ENCODE data around the gene MAP6D1. TPM values are rescaled to one million over a fixed set of nuclear protein-coding genes. Genes with fewer than 3 reads are reported as not detected.
A peak's percentile ranks its signal among the peaks of the same experiment; 100 is the strongest.
"Not testable (repeated sequence)": the region's sequence is repeated elsewhere in the genome, so short reads cannot be mapped to it uniquely, and the experiment has no call there.

Gene MAP6D1
- total RNA-seq, 6 experiments from 2014 or later: 0.22 to 0.61 (median 0.37) TPM

- H3K27ac ChIP-seq: no peak overlapping the region
- peaks cover 0 to 28% (median 19%) of the 10 kb centered on the region in 4 donors for H3K36me3 ChIP-seq
- no peak overlapping the region for H3K4me3 ChIP-seq
- no peaks in the 10 kb centered on the region for H3K27me3 ChIP-seq
- no peak for TF ChIP-seq CTCF (IDR thresholded peaks at IDR 0.05)
- no peak for TF ChIP-seq POLR2A (IDR thresholded peaks at IDR 0.05)
- no peaks in the 10 kb centered on the region for H3K9me3 ChIP-seq
- H3K4me1 ChIP-seq: no peaks in the 10 kb centered on the region
- no peak for DNase-seq
- ATAC-seq: no peak
- intact Hi-C loops (cut with DNase I): no loop called here
- WGBS (ENCODE audit: insufficient coverage, low coverage, low lambda C conversion rate, missing lambda C conversion rate): 91% methylated on average over 4 of the region's 4 CpGs
These were observed 35.6 kb downstream of the MAP6D1 start for GRCh38 chr3:183789826-183790225.

- H3K27ac ChIP-seq; H3K27me3 ChIP-seq; H3K9me3 ChIP-seq; DNase-seq; H3K4me1 ChIP-seq; intact Hi-C loops (cut with DNase I); H3K4me3 ChIP-seq: not testable (repeated sequence)
- peak in 2 of 4 donors; percentile 24 to 53 for ATAC-seq
- peaks cover 0 to 20% (median 12%) of the 10 kb centered on the region in 4 donors for H3K36me3 ChIP-seq
- WGBS (ENCODE audit: insufficient coverage, low coverage, low lambda C conversion rate, missing lambda C conversion rate): 55% methylated on average over 10 of the region's 10 CpGs
These were observed 40.9 kb downstream of the MAP6D1 start for GRCh38 chr3:183784503-183784902.

GRCh38 chr3:183782576-183783276 is 42.7 kb downstream of the MAP6D1 start:
- Histone ChIP-seq H3K36me3 (peaks cover 0 to 29% (median 18%) of the 10 kb centered on the region in 4 donors), H3K4me3 (no peak overlapping the region), H3K27me3 (no peaks in the 10 kb centered on the region), H3K4me1 (no peaks in the 10 kb centered on the region), H3K27ac (no peak overlapping the region), H3K9me3 (no peaks in the 10 kb centered on the region)
- DNase-seq (no peak), ATAC-seq (no peak)
- TF ChIP-seq POLR2A (IDR thresholded peaks at IDR 0.05) (no peak), CTCF (IDR thresholded peaks at IDR 0.05) (no peak)
- 73% methylated on average over 7 of the region's 7 CpGs for WGBS (ENCODE audit: insufficient coverage, low coverage, low lambda C conversion rate, missing lambda C conversion rate)
- intact Hi-C loops (cut with DNase I): no loop called here

- no peaks in the 10 kb centered on the region for H3K27me3 ChIP-seq
- intact Hi-C loops (cut with DNase I): no loop called here
- ATAC-seq (no peak), DNase-seq (no peak)
- no peak overlapping the region for H3K27ac ChIP-seq
- H3K9me3 ChIP-seq: no peaks in the 10 kb centered on the region
- WGBS (ENCODE audit: insufficient coverage, low coverage, low lambda C conversion rate, missing lambda C conversion rate): 97% methylated on average over 5 of the region's 6 CpGs
- no peak overlapping the region for H3K4me3 ChIP-seq
- TF ChIP-seq CTCF (IDR thresholded peaks at IDR 0.05) (no peak), POLR2A (IDR thresholded peaks at IDR 0.05) (no peak)
- no peaks in the 10 kb centered on the region for H3K4me1 ChIP-seq
- H3K36me3 ChIP-seq: peaks cover 0 to 27% (median 12%) of the 10 kb centered on the region in 4 donors
These were observed 44.1 kb downstream of the MAP6D1 start for GRCh38 chr3:183781246-183781645.

- 93% methylated on average over 11 of the region's 14 CpGs for WGBS (ENCODE audit: insufficient coverage, low coverage, low lambda C conversion rate, missing lambda C conversion rate)
- intact Hi-C loops (cut with DNase I): no loop called here
- no peak overlapping the region for H3K4me3 ChIP-seq
- TF ChIP-seq CTCF (IDR thresholded peaks at IDR 0.05) (no peak), POLR2A (IDR thresholded peaks at IDR 0.05) (no peak)
- no peaks in the 10 kb centered on the region for H3K27me3 ChIP-seq
- no peaks in the 10 kb centered on the region for H3K9me3 ChIP-seq
- no peak for DNase-seq
- peaks cover 0 to 27% (median 11%) of the 10 kb centered on the region in 4 donors for H3K36me3 ChIP-seq
- no peak overlapping the region for H3K27ac ChIP-seq
- H3K4me1 ChIP-seq: no peaks in the 10 kb centered on the region
- peak in 1 of 4 donors; percentile 21 for ATAC-seq
These were observed 45.4 kb downstream of the MAP6D1 start for GRCh38 chr3:183779896-183780465.

Measured in right lobe of liver (tissue), 6 donors.